Mesenteric fat pad (tissue), 1 donor: ENCODE results near the gene NDRG3. TPM values are rescaled to one million over a fixed set of nuclear protein-coding genes. Genes with fewer than 3 reads are reported as not detected.
"Not testable (repeated sequence)": the region's sequence is repeated elsewhere in the genome, so short reads cannot be mapped to it uniquely, and the experiment has no call there.

Source experiments
- DNase-seq: peaks from one replicate; pipeline ENCODE4 v3.0.0-alpha.2; 2020; ENCODE audit warnings: low spot score
- total RNA-seq: library from RNA; stranded (reverse); fragmentation: NEBNext Ultra II Directional; extraction: Animal tissue kit (Norgen Biotek cat#: 25700); gene quantifications from one replicate; pipeline ENCODE4 v1.2.1, GENCODE V29; 2021
- donor health status: DM: yes; HTN: yes; CAD: no.

NDRG3 gene
- total RNA-seq, 1 donor from 2014 or later: 18.6 TPM

DNA sequence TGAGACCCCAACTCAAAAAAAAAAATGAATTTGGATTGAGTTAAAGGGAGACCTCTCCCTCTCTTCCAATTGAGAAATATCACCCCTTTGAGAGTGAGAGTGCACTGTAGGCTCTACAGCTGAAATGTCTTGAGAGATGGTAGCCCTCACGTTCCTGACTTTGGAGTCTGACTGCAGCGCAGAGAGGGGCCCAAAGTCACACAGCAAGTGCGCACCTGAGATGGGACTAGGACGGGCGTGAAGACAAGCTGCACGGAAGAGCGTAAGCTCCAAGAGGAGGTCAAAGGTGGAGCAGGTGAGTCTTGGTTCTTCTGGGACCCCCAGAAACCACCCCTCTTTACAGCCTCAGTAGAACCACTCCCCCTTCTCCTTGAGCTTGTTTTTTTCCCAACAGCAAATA is 100.5 kb downstream of the NDRG3 start:
- no peak for DNase-seq

DNA sequence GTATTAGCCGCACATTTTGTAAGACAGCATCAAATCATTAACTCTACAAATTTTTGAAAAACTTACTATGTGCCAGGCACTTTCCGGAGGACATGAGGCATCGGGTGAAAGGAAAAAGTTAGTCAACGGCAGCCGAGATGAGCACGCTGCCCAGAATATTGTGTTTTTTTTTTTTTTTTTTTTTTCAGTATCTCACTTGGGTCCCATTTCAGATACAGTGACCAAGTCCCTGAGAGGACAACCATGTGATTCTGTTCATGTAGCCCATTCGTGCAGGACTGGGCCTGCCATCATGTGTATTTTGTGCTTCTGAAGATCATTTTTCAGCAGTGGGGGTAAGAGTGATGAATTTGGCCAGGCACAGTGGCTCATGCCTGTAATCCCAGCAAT is 101.2 kb downstream of the NDRG3 start:
- DNase-seq: no peak

DNA sequence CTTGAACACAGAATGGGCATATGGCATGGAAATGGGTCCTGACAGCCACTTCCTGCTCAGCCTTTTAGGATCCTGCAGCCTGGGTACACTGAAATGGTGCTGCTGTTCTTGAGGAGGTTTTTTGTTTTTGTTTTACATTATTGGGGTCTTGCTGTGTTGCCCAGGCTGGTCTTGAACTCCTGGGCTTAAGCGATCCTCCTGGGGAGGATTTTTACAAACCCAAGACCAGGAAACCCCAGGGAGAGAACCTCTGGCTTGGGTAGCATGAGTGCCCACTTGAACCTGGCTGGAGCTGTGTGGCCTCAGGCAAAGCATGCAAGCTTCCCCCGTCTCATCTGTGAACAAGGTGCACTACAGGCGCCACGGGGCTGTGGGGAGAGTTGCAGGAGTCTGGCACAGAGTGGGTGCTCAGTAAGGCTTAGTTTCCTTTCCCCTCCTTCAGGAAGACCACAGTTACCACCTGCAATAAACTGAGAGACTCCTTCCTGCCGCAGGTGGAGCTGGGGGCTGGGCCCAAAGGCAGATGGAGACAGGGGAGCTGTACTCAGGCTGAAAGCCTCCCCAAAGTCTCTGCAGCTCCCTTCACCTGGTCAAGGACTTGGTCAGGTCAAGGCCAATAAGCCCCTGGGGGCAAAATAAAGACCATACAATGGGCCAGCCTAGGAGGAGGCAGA is 101.7 kb downstream of the NDRG3 start:
- DNase-seq: no peak

DNA sequence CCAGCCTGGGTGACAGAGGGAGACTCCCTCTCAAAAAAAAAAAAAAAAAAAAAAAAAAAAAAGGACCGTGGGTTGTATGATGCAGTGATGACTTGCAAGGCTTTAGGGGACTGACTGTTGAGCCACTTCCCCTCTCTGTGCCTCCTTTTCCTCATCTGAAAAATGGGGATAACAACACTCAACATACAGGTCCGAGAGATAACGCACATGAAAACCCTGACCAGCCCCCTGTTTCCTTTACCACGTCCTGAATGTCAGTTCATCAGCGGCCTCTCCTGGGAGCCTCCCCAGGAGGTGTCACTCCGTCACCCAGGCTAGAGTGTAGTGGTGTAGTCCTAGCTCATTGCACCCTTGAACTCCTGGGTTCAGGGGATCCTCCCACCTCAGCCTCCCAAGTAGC is 103.8 kb downstream of the NDRG3 start:
- no peak for DNase-seq

DNA sequence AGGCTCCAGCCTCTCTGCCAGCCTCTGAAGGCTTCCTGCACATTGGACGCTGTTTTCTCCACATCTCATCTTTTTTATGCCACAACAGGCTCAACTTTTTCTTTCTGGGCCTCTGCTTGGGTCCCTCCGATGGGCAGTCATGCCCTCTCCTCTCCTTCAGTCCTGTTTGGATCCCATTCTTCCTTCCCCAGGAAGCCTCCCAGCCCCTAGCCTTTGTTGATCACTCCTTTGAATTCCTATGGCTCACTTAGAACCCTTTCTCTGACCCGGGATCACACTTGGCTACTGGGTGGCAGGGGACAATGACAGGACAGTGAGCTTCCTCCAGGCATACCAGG is 104.4 kb downstream of the NDRG3 start:
- no peak for DNase-seq

GRCh38 chr20:36638876-36639400 is 107.0 kb downstream of the NDRG3 start:
- not testable (repeated sequence) for DNase-seq

DNA sequence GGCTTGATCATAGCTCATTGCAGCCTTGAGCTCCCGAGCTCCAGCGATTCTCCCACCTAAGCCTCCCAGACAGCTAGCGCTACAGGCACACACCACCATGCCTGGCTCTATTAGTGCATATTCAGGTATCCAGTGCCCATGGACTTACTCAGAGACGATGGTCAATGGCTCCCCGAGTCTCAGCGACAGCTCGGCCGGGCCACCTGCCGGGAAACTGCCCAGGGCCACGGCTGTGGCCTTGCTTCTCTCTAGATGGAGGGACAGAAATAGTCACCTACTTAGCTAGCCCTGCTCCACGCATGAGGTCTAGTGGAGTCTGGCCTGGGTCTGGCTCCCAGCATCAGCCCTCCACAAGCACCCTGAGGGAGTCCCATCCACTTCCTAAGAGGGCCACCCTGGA is 111.5 kb downstream of the NDRG3 start:
- DNase-seq: no peak

DNA sequence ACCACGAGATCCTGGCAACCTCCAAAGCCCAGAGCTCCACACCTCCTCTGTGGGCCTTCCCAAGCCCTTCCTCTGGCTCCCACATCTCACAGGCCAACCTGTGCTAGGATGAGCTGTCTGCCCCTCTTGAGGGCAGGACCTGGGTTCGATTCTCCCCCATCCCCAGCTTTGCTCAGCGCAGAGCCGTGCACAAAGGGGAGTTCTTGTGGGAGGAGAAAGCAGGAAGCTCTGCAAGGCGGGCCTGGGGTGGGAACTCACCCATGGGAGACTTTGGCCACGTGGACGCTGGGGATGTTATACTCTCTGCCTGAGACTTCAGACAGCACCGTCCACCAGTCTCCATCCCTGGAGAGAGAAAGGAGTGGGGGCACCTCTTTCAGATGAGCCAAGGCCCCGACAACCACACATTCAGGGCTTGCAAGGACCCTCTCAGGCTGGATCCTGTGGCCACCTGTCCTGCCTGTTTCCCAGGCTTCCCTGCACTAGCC is 112.6 kb downstream of the NDRG3 start:
- DNase-seq: no peak

DNA sequence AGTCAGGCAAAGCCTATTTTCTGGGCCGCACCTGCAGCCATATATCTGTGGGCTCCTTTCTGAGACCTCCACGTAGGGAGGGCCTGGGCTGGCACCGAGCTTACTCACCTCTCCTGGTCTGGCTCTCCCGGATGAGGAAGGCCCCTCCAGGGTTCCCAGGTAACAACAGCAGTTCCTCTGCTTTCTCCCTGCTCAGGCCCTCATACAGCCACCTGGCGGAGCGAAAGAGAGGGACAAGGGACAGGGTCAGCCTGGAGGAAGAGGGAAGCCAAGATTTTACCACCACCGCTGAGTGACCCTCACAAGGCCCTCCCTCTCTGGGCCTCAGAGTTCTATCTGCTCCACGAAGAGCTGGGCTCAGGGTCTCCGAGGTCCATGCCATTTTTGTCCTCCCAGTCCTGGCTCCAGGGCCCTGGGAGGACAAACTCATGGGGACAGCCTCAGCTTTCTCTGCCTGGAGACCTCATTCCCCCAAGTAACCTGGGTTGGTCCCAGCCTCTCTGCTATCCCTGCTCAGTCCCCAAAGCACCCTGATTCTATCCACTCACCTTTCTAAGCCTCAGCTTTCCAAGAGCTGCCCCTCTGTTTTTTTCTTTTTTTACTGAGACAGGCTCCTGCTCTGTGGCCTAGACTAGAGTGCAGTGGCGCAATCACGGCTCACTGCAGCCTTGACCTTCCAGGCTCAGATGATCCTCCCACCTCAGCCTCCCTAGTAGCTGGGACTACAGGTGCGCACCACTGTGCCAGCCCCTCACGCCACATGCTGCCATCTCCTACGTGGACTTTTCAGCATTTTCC is 113.2 kb downstream of the NDRG3 start:
- DNase-seq: no peak

- no peak for DNase-seq
Observed at GRCh38 chr20:36632147-36632486, 113.8 kb downstream of the NDRG3 start.

GRCh38 chr20:36631646-36632045 is 114.2 kb downstream of the NDRG3 start:
- no peak for DNase-seq

DNA sequence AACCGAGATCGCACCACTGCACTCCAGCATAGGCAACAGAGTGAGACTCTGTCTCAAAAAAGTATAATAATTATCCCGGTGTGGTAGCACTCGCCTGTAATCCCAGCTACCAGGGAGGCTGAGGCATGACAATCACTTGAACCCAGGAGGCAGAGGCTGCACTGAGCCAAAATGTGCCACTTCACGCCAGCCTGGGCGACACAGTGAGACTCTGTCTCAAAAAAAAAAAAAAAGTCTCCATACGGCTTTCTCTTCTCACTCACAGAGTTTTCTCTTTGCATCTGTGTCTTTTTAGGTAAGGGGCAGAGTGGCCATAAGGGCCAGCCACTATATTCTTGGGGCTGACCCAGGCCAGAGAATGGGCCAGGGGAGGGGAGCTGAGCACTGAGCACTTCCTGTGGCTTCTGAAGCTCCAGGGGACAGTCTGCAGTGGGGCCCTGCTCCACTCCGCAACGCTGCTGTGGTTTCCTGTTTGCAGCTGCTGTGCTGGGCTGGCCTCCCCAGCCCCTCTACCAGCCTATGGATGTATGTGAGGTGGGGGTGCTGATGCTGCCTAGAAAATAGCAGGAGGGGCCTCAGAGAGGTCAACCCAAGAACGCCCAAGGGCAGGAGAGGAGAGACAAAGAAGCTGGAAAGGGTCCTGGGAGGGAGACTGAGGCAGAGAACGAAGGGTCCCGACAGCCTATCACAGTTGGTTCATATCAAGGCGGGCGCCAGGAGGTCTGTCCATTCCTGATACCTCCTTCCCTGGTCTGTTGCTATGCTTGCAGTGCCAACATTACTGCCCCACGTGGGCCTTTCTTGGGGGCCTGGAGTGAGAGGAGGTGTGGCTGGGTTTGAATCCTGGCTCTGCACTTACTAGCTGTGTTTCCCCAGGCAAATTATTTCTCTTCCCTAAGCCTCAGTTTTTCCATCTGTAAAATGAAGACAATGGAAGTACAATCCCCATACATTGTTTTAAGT is 115.9 kb downstream of the NDRG3 start:
- no peak for DNase-seq

DNA sequence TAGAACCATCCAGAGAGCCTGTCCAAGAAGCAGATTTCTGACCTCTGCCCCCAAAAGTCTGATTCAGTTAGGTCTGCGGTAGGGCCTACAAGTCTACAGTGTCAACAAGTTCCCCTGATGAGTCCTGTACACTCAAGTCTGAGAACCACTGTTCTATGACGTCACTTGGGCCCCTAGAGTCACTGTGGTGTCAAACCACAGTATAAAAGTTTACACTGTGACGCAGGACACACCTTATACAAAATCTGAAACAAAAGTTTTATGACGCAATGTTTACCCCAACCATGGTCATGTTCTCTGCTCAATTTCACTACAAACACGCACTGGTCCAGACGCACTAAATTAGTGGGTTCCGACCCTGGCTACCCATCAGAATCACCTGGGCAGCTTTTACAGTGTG is 117.8 kb downstream of the NDRG3 start:
- DNase-seq: no peak

GRCh38 chr20:36624944-36625324 is 121.0 kb downstream of the NDRG3 start:
- no peak for DNase-seq

- DNase-seq: no peak
Observed at GRCh38 chr20:36624068-36624943, 121.6 kb downstream of the NDRG3 start.

DNA sequence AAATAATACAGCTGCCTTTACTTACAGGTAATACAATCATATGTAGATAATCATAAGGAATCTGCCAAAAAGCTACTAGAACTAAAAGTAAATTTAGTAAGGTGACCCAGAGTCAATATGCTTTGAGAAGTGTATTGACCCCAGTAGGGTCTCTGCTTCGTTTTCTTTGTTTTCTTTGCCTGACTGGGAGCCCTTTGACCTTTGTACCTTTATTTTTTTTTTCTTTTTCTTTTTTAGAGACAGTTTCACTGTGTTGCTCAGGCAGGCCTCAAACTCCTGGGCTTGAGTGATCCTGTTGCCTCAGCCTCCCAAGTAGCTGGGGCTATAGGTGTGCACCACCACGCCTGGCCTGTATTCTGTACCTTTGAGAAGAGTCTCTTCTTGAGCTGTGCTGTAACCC is 122.4 kb downstream of the NDRG3 start:
- no peak for DNase-seq

GRCh38 chr20:36620917-36621316 is 125.0 kb downstream of the NDRG3 start:
- DNase-seq: no peak

- no peak for DNase-seq
Observed at GRCh38 chr20:36614781-36615557, 130.9 kb downstream of the NDRG3 start.

GRCh38 chr20:36613974-36614373 is 131.9 kb downstream of the NDRG3 start:
- DNase-seq: no peak

DNA sequence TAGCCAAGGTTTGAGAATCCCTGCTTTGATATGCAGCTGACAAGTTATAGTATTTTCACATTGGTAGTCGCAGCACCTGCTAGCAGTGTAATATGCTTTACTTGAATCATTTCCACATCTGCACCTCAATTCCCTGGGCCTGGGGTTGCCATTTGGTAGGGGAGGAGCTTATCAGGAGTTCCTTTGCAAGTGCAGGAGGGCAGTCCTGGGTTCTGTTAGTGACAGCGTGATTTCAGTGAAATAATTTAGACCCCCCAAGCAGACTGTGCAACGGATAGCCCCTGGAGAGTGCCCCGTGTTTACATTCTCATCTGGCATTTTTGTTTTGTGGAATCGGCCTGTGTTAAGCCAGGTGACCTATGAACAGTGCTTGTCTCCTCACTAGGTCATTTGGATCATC is 134.3 kb downstream of the NDRG3 start:
- no peak for DNase-seq
